GM19043 (cell line): ENCODE measurements around the gene SNX25.

ENCODE experiments used
- ATAC-seq: cut with Tn5 transposase; IDR thresholded peaks from one replicate; pipeline ENCODE4 v1.9.1; 2021; ENCODE audit warnings: low read depth; ENCODE audit not compliant: unreplicated experiment

Gene SNX25

GRCh38 chr4:185396724-185397385 lies 187.5 kb downstream of the SNX25 start, which contains the start of gene ANKRD37:
Gene ANKRD37, plus strand, starts transcription at chr4:185396841. Its CDS starts 83 bp downstream, at chr4:185396924.
- no peak for ATAC-seq

- no peak for ATAC-seq
Measured at GRCh38 chr4:185398618-185399017, 189.2 kb downstream of the SNX25 start.

GRCh38 chr4:185399466-185399865 lies 190.1 kb downstream of the SNX25 start:
- ATAC-seq: no peak

DNA sequence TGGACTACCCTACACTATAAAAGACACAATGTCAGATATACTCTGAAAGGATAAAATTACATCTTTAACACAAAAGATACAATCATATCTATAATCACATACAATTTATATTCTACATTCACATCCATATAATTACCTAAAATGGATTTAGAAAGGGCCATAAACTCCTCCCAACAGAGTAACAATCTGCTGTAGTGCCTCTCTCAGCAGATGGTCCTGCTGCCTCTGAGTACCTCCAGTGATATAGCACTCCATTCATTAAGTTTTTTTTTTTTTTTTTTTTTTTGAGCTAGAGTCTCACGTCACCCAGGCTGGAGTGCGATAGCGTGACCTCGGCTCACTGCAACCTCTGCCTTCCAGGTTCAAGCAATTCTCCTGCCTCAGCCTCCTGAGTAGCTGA lies 194.6 kb downstream of the SNX25 start:
- ATAC-seq: no peak

DNA sequence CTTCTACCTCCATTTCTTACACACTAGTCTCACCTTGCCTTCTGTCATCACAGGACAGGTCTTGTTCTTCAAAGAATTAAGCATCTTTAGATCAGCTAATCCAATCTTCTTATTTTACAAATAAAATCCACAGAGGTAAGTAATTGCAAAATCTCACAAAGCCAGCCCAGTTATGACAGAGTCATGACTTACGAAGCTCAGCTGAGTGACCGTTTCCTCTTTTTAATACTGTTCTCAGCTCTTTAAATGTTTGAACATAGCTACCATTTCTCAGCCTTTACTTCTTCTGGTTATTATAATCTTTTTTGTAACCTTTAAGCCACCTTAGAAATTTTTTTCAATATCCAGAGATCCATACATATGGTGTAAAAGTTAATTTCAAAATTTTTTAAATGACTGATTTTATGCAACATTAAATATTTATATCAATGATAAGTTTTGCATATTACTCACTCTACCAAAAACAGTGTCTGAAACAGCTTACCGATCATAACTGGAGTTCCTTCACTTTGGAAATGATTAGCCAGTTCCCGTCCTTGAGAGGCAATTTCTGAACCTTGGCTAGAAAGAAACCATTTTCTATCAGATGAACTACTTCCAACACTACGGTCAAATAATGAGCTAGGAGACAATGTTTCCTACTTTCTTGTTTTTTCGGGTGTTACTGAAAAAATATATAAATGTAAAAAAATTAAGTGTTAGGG lies 196.1 kb downstream of the SNX25 start:
- peak; percentile 63 for ATAC-seq

- no peak for ATAC-seq
Measured at GRCh38 chr4:185408432-185408831, 199.0 kb downstream of the SNX25 start.

- ATAC-seq: no peak
Measured at GRCh38 chr4:185411849-185412248, 202.5 kb downstream of the SNX25 start.

GRCh38 chr4:185412412-185412811 lies 203.0 kb downstream of the SNX25 start:
- no peak for ATAC-seq
